Loucy (cell line): Measurements from ENCODE around the gene PXN.

Experiments used
- EZH2phosphoT487 ChIP-seq: fragments of 200-600 bp; IDR thresholded peaks from 2 replicates; pipeline ENCODE4 v1.6.1; 2018; ENCODE audit warnings: antibody characterized with exemption, mild to moderate bottlenecking, moderate library complexity, borderline replicate concordance
- TF ChIP-seq, protein P1 (sequence below): fragments of 200-600 bp; sonication (generic); conservative IDR thresholded peaks from 2 replicates; pipeline ENCODE4 v1.5.1; 2014; ENCODE audit warnings: mild to moderate bottlenecking, antibody characterized with exemption, low read length

DNA sequence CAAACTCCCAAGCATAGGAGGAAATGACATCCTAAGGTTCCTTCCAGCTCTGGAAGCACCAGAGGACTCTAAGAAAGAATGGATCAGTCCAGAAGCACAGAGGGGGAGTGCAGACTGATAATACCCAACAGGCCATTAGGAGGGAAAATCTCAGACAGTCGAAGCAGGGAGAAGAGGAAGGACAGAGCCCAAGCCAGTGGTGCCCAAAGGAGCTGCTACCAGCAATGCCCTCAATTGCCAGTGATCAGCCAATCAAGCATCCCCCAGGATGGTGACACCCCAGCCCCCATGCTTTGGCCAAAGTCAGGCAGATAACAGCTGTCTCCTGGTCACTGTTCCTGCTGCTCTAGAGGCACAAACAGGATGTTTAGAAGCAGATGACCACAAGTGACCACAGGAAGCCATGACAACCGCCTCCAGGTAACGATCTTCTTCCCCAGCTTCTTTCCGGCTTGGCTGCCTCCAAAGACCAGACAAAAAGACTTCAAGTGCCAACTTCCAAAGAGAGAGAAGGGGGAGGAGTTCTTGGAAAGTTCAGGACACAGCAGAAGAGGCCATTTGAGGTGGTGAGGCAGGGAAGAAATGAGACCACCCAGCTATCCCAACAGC is 16.2 kb downstream of the PXN start:
- TF ChIP-seq, protein P1, sequence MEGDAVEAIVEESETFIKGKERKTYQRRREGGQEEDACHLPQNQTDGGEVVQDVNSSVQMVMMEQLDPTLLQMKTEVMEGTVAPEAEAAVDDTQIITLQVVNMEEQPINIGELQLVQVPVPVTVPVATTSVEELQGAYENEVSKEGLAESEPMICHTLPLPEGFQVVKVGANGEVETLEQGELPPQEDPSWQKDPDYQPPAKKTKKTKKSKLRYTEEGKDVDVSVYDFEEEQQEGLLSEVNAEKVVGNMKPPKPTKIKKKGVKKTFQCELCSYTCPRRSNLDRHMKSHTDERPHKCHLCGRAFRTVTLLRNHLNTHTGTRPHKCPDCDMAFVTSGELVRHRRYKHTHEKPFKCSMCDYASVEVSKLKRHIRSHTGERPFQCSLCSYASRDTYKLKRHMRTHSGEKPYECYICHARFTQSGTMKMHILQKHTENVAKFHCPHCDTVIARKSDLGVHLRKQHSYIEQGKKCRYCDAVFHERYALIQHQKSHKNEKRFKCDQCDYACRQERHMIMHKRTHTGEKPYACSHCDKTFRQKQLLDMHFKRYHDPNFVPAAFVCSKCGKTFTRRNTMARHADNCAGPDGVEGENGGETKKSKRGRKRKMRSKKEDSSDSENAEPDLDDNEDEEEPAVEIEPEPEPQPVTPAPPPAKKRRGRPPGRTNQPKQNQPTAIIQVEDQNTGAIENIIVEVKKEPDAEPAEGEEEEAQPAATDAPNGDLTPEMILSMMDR = no peak
- TF ChIP-seq EZH2phosphoT487 = no peak
